HL-60/S4 treated with phorbol 12-myristate 13-acetate at 8.2 ng/mL for 4 days and 3 days (cell line): ENCODE data around the gene PLPP3.

ENCODE experiments used
- in situ Hi-C: fragments of 300-500 bp; cut with MboI; formaldehyde crosslinking; loops from 2 replicates; pipeline ENCODE4 v1.15.0; 2022; ENCODE audit warnings: low sequenced_read_pairs

PLPP3 gene

DNA sequence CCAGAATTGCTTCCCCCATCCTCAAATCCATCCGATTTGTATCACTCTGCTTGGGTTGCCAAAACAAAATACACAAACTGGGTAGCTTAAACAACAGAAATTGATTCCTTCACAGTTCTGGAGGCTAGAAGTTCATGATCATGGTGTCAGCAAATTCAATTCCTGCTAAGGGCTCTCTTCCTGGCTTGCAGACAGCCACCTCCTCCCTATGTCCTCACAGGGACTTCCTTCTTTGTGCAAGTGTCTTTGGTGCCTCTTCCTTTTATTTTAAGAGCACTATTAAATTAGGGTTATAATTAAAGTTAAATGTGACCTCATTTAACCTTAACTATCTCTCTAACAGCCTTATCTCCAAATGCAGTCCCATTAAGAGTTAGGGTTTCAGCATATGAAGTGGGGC, 112.8 kb downstream of the PLPP3 start:
- in situ Hi-C loops = no loop called here

GRCh38 chr1:56464294-56464693, 115.1 kb downstream of the PLPP3 start:
- in situ Hi-C loops = no loop called here

GRCh38 chr1:56463376-56463775, 116.0 kb downstream of the PLPP3 start:
- in situ Hi-C loops = no loop called here

DNA sequence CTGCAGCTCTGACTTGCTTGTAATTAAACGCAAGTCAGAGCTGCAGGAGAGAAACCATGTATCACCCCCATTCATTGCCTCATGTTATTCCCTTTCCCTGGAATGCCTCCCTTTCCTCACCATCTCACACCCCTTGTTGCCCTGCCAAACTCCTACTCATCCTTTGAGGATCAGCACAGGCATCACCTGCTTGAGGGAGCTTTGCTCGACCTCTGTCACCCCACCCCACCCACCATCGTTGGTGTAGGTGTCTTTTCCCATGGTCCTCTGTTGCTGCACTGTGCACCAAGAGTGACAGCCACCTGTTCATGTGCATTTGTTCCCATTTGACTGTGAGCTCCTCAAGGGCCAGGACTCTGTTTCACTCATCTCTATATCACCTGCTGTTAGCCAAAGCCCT, 117.2 kb downstream of the PLPP3 start:
- in situ Hi-C loops = no loop called here

- in situ Hi-C loops = no loop called here
Measured at GRCh38 chr1:56461158-56462127, 117.9 kb downstream of the PLPP3 start.

- in situ Hi-C loops = no loop called here
Measured at GRCh38 chr1:56459260-56459659, 120.1 kb downstream of the PLPP3 start.

DNA sequence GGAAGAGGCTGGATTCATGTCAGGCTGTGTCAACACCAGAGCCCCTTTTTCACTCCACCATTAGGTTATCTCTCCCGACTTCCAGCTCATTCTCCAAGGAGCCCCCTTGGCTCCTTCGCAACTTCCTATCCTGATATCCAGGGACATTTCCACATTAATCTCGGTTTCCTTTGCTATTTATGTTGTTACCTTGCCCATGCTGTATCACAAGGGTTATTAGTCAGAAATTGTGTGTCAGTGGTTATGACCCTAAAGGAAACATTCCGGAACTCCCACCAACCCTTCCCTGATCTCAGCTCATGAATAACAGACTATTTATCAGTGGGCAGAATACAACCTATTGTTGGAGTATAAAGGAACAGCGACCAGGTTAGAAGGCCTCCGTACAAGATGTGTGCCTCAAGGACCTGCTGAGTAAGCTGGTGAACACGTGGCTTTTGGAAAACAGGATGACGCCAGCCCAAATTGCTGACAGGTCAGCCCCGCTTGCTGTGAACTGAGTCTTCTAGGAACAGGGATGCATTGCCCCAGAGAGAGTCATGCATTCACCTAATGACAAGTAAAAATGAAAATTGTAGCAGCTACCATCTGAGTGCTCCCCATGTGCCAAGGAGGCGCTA, 121.5 kb downstream of the PLPP3 start:
- in situ Hi-C loops = no loop called here

- in situ Hi-C loops = no loop called here
Measured at GRCh38 chr1:56456435-56457101, 122.8 kb downstream of the PLPP3 start.

GRCh38 chr1:56453417-56454078, 125.8 kb downstream of the PLPP3 start:
- in situ Hi-C loops = no loop called here

DNA sequence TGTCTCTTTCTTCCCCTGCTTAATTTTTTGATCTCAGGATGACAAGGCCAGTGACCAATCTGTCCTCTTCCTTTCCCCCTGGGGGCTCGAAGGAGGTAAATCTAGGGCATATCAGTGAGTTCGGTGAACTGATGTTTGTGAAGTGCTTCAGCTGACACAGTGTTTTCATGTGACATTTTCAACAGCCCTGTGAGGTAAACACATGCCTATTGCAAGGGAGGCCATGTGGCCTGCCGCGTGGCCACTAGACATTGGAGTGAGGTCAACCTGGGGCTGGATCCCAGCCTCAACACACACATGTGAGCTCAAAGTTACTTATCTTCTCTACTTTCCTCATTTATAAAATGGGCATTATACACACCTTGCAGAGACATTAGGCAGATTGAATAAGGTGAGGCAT, 126.3 kb downstream of the PLPP3 start:
- in situ Hi-C loops = no loop called here

GRCh38 chr1:56452027-56453011, 127.0 kb downstream of the PLPP3 start:
- in situ Hi-C loops = no loop called here

DNA sequence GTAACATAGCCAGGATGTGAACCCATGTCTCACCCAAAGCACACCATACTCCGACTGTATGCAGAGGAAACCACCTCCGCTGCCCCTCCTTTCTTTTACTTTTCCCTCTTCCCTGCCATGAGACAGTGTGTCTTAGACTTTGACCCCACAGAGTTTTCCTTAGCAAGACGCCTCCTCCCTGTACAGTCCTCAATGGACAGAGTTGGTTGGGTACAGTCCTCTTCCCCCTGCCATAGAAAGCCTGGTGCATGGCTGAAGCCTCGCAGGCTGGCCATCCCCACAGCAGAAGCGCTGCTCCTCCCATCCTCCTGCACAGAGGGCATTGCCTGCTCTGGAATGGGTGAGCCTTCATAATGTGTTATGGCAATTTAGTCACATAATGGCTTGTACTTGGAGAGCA, 127.9 kb downstream of the PLPP3 start:
- in situ Hi-C loops = no loop called here

DNA sequence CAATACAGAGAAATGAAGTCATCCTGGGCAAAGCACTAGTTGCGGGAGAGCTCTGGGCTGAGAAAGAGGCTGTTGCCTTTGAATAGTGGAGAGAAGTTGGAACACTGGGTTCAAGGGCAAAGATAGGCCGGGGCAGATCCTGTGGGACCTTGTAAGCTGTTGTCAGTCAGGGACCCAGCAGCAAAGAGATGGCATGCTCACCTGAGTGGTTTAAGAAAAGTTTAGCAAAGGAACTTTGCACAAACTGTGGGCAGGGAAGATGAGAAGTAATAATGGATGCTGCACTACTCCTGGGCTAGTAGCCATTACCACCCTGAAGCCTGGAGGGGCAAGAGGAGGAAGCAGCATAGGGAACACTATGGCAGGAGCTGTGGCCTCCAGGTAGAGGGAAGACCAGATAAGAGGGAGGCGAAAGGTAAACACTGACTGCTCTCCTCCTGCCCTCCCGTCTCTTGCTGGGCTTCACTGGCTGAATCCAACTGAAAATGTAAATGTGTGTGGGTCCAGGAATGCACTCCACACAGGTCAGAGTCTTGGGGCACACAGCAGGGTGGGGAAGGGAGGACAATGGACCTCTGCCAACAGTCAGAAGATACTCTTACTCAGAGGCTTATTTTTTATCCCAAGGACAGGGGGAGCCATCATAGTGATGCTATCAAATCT, 129.2 kb downstream of the PLPP3 start:
- in situ Hi-C loops = no loop called here

- in situ Hi-C loops = no loop called here
Measured at GRCh38 chr1:56448529-56449300, 130.6 kb downstream of the PLPP3 start.

DNA sequence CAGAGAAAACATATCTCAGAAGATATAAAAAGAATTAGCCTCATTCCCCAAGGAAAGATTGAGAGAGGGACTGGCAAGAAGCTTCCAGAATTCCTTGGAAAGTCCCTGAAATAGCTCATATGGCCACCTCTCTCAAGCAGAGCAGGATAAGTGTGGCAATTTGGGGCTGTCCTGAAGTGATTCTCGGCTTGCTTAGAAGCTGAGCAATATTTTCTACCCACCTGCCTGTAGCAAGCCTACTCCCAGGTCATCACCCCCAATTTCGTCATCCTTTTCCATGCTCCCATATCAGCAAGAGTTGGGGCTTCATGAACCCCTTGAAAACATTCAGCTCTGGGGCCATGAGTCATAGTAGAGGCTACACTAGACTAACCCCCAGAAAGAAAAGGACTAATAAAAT, 131.5 kb downstream of the PLPP3 start:
- in situ Hi-C loops = no loop called here

DNA sequence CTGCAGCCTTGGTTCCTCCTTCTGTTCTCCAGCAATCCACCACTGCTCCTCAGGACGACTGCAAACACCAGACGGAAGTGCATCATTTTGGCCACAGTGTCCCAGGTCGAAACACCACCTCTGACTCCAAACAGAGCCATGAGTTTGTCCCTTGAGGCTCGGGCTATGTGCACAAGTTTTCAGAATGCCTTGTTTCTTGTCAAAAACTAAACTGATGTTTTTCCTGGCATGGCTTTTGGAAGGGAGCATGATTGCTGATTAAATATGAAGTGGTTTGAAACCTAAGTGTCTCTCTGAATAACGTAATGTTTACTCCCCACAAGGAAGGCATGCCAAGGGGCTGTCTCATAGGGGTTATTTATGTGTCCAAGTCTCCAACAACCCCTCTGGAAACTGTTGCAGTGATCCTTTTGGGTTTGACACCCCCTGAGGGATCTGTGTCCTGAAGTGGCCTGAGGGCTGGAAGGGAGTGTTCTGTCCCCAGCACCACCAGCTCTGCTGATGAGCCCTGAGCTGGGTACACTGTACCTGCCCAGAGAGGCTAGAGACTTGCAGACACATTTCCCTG, 132.7 kb downstream of the PLPP3 start:
- in situ Hi-C loops = no loop called here

- in situ Hi-C loops = no loop called here
Measured at GRCh38 chr1:56444960-56445646, 134.3 kb downstream of the PLPP3 start.
